Measurements from ENCODE around the gene KRT83.

- TF ChIP-seq, protein P1, sequence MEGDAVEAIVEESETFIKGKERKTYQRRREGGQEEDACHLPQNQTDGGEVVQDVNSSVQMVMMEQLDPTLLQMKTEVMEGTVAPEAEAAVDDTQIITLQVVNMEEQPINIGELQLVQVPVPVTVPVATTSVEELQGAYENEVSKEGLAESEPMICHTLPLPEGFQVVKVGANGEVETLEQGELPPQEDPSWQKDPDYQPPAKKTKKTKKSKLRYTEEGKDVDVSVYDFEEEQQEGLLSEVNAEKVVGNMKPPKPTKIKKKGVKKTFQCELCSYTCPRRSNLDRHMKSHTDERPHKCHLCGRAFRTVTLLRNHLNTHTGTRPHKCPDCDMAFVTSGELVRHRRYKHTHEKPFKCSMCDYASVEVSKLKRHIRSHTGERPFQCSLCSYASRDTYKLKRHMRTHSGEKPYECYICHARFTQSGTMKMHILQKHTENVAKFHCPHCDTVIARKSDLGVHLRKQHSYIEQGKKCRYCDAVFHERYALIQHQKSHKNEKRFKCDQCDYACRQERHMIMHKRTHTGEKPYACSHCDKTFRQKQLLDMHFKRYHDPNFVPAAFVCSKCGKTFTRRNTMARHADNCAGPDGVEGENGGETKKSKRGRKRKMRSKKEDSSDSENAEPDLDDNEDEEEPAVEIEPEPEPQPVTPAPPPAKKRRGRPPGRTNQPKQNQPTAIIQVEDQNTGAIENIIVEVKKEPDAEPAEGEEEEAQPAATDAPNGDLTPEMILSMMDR (IDR thresholded peaks at IDR 0.05), result no peak
- TF ChIP-seq POLR2A (IDR thresholded peaks at IDR 0.05), result no peak
Observed at GRCh38 chr12:52336641-52337040, 15.4 kb upstream of the KRT83 start.

Measured in thyroid gland (tissue), 4 donors.